Calu3 (cell line): ENCODE measurements around the gene OR10A5. TPM values are rescaled to one million over a fixed set of nuclear protein-coding genes. Genes with fewer than 3 reads are reported as not detected.

Source experiments
- BruUV-seq: library from RNA; stranded (reverse); fragments of 400-500 nt; replicated peaks from 2 replicates; lab custom pipeline; 2021; lab: Mats Ljungman, UMichigan
- CTCF ChIA-PET: fragments of 300-600 bp; sonication (Branson Sonifier 250); formaldehyde crosslinking; loops from one replicate; lab custom pipeline; 2022; ENCODE audit warnings: antibody characterized with exemption; lab: Charles Lee
- DNase-seq: peaks from one replicate; pipeline ENCODE4 v3.0.0; 2022
- H3K27ac Mint-ChIP-seq: one replicate; pipeline ENCODE4 v1.8.0; 2022; ENCODE audit warnings: mixed read lengths; ENCODE audit not compliant: unreplicated experiment
- H3K27me3 Mint-ChIP-seq: one replicate; pipeline ENCODE4 v1.8.0; 2022; ENCODE audit warnings: mixed read lengths; ENCODE audit not compliant: unreplicated experiment
- H3K36me3 Mint-ChIP-seq: one replicate; pipeline ENCODE4 v1.8.0; 2022; ENCODE audit warnings: mild to moderate bottlenecking, moderate library complexity, mixed read lengths; ENCODE audit not compliant: insufficient read depth, unreplicated experiment
- H3K4me1 Mint-ChIP-seq: one replicate; pipeline ENCODE4 v1.8.0; 2022; ENCODE audit warnings: mild to moderate bottlenecking, low read depth, mixed read lengths; ENCODE audit not compliant: unreplicated experiment
- H3K4me3 Mint-ChIP-seq: one replicate; pipeline ENCODE4 v1.8.0; 2022; ENCODE audit warnings: mild to moderate bottlenecking, low read depth, moderate library complexity, mixed read lengths; ENCODE audit not compliant: unreplicated experiment
- H3K9me3 Mint-ChIP-seq: one replicate; pipeline ENCODE4 v1.8.0; 2022; ENCODE audit warnings: low read depth, mixed read lengths; ENCODE audit not compliant: unreplicated experiment
- CTCF ChIP-seq: fragments of 200-600 bp; IDR thresholded peaks from one replicate; pipeline ENCODE4 v1.8.0; 2022; ENCODE audit warnings: antibody characterized with exemption; ENCODE audit not compliant: unreplicated experiment
- intact Hi-C: fragments of 100-400 bp; cut with micrococcal nuclease; formaldehyde crosslinking; loops from one replicate; pipeline ENCODE4 v1.10.0; 2022; ENCODE audit not compliant: unreplicated experiment
- total RNA-seq: library from RNA; stranded (reverse); gene quantifications from 2 replicates; pipeline ENCODE4 v1.2.3, GENCODE V29; 2022

OR10A5 gene
- total RNA-seq, 1 experiment from 2014 or later = not detected

- BruUV-seq = no TSS peak
- intact Hi-C loops = no loop called here
- no peak overlapping the region for H3K27ac Mint-ChIP-seq
- H3K36me3 Mint-ChIP-seq = no peaks in the 10 kb centered on the region
- H3K4me1 Mint-ChIP-seq = no peaks in the 10 kb centered on the region
- no peak for DNase-seq
- CTCF ChIA-PET = interaction anchor here (0.6 kb wide), 1 partner anchor 320 kb away, joined by 4 read pairs; no protein-coding TSS in a partner anchor
- no peaks in the 10 kb centered on the region for H3K9me3 Mint-ChIP-seq
- TF ChIP-seq CTCF = no peak
- H3K4me3 Mint-ChIP-seq = no peak overlapping the region
- peaks cover 35% of the 10 kb centered on the region for H3K27me3 Mint-ChIP-seq
These were observed 48.6 kb downstream of the OR10A5 start for GRCh38 chr11:6894097-6894496.

- DNase-seq = no peak
- Mint-ChIP-seq H3K4me3 (no peak overlapping the region), H3K4me1 (no peaks in the 10 kb centered on the region), H3K27ac (no peak overlapping the region), H3K27me3 (peaks cover 37% of the 10 kb centered on the region), H3K9me3 (no peaks in the 10 kb centered on the region), H3K36me3 (no peaks in the 10 kb centered on the region)
- CTCF ChIA-PET = no interaction called here
- TF ChIP-seq CTCF = no peak
- intact Hi-C loops = no loop called here
- BruUV-seq = no TSS peak
These were observed 49.5 kb downstream of the OR10A5 start for GRCh38 chr11:6895010-6895409.

Other genes with a start within 250 kb of the OR10A5 start
- 17.4 and 22.8 TPM in 2 replicates for gene RRP8, start 242.1 kb upstream of the OR10A5 start, total RNA-seq
- 85.7 and 87.0 TPM in 2 replicates for gene ILK, start 241.9 kb upstream of the OR10A5 start, total RNA-seq
- gene TAF10, start 233.5 kb upstream of the OR10A5 start, total RNA-seq = 175 and 187 TPM in 2 replicates
- gene TPP1, start 226.3 kb upstream of the OR10A5 start, total RNA-seq = 70.6 and 71.5 TPM in 2 replicates
- 0.02 TPM in 1 of 2 replicates, not detected in the other for gene DCHS1, start 189.9 kb upstream of the OR10A5 start, total RNA-seq
- gene MRPL17, start 162.3 kb upstream of the OR10A5 start, total RNA-seq = 78.2 and 84.0 TPM in 2 replicates
- gene OR2AG2, start 73.7 kb upstream of the OR10A5 start, total RNA-seq = not detected in 2 replicates
- not detected in 2 replicates for gene OR2AG1, start 62.7 kb upstream of the OR10A5 start, total RNA-seq
- 0.09 TPM in 1 of 2 replicates, not detected in the other for gene OR6A2, start 46.0 kb upstream of the OR10A5 start, total RNA-seq
- gene OR10A2, start 17.4 kb downstream of the OR10A5 start, total RNA-seq = not detected in 2 replicates
- gene OR10A4, start 30.9 kb downstream of the OR10A5 start, total RNA-seq = not detected in 2 replicates
- not detected in 2 replicates for gene OR2D2, start 46.8 kb downstream of the OR10A5 start, total RNA-seq
- not detected in 2 replicates for gene OR2D3, start 75.3 kb downstream of the OR10A5 start, total RNA-seq
- 1.2 and 1.6 TPM in 2 replicates for gene ZNF215, start 80.7 kb downstream of the OR10A5 start, total RNA-seq
- gene ZNF214, start 174.7 kb downstream of the OR10A5 start, total RNA-seq = 3.0 and 3.1 TPM in 2 replicates
- not detected in 2 replicates for gene NLRP14, start 174.8 kb downstream of the OR10A5 start, total RNA-seq
- not detected in 2 replicates for gene RBMXL2, start 243.3 kb downstream of the OR10A5 start, total RNA-seq